ENCODE data around the gene TNKS2.

- no peak for TF ChIP-seq CTCF (IDR thresholded peaks at IDR 0.05)
- no peak for TF ChIP-seq POLR2A (IDR thresholded peaks at IDR 0.05)
Measured at GRCh38 chr10:91879515-91880170, 81.4 kb downstream of the TNKS2 start.
